GM21786 (cell line): ENCODE data around the gene PDZK1.
"Not testable (repeated sequence)": the region's sequence is repeated elsewhere in the genome, so short reads cannot be mapped to it uniquely, and the experiment has no call there.

Source experiments
- ATAC-seq: cut with Tn5 transposase; IDR thresholded peaks from one replicate; pipeline ENCODE4 v1.9.1; 2021; ENCODE audit not compliant: unreplicated experiment

Gene PDZK1

DNA sequence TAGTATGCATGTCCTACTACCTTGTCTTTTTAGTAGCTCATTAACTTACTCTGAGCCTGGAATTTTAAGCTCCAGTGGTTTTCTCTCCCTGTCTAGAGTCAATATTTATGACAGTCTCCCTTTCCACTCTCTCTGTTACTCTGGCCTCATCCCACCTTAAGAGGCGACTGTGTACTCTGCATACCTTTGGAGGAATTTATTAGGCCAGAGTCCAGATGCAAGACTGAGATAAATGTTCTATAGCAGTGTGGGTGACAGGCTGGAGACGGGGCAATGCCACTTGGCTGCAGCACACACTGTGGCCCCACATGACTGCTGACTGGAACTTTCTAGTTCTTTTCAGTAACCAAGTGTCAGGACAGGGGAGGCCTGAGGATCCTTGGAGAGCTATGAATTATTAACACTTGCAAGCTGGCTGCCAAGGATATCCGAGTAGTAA is 4.1 kb upstream of the PDZK1 start:
- no peak for ATAC-seq

DNA sequence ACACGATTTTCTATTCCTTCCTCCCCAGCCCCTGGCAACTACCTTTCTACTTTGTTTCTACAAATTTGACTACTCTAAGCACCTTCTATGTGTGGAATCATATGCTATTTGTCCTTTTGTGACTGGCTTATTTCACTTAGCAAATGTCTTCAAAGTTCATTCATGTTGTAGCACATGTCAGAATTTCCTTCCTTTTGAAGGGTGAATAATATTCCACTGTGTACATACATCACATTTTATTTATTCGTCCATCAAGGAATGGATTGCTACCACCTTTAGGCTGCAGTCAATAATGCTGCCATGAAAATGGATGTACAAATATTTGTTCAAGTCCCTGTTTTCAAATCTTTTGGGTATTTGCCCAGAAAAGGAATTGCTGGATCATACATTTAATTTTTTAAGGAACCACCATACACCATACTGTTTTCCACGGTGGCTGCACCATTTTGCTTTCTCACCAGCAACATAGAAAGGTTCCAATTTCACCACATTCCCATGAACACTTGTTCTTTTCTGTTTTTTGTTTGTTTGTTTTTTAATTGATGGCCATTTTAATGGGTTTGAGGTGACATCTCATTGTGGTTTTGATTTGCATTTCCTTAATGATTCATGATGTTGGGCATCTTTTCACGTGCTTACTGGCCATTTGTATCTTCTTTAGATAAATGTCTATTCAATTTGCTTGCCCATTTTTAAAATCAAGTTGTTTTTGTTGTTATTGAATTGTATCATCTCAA is 3.3 kb upstream of the PDZK1 start:
- no peak for ATAC-seq

DNA sequence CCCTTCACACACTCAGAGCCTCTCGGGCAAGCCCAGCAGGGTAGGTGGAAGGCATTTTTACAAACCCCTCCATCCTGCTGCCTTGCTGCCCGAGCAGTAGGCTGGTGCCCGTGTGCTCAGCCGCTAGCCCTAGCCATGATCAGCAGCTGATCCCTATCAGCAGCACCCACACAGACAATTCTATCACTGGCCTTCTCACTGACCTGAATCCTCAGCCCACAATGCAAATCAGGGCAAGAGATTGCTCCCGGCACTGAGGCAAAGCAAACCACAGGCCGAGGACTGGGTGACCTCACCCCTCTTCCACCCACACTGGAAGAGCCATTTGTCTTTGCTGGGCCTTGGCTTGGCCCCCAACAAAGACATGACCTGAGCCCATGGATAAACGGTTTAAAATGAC is 895 bp upstream of the PDZK1 start:
- ATAC-seq = no peak

DNA sequence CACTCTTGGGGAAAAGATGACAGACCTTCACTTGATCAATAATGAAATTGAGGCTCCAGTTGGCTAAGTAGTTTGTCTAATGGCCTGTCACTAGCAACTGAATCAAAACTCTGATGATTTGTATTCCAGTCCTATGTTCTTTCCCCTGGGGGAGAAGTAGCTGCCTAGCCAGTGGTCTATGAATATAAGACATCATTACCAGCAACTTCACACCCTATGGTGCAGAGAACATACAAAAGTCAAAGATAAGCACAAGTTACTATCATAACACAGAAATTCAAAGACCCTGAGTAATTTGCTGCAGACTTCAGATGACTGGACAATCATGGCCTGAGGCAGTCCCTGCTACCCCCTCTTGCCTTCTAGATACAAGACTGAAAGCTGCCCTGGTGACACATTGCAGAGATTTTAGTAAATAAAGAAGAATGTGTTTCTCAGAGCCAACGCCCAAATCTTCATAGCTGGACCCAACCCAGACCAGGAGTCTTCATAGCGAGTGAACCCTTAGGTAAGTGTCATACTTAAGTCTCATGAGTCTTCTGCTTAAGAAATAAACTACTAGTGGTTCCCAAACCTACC is 993 bp downstream of the PDZK1 start:
- ATAC-seq = no peak

DNA sequence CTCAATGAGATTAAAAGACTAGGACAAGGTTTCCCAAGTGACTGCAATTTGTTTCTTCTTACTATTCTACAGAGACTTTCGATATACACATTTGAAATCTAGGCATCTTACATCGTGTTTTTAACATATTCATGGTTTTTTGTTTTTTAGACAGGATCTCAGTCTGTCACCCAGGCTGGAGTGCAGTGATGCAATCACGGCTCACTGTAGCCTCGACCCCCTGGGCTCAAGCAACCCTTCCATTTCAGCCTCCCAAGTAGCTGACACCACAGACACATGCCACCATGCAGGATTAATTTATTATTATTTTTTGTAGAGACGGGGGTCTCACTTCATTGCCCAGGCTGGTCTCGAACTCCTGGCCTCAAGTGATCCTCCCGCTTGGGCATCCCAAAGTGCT is 1.5 kb downstream of the PDZK1 start:
- no peak for ATAC-seq

DNA sequence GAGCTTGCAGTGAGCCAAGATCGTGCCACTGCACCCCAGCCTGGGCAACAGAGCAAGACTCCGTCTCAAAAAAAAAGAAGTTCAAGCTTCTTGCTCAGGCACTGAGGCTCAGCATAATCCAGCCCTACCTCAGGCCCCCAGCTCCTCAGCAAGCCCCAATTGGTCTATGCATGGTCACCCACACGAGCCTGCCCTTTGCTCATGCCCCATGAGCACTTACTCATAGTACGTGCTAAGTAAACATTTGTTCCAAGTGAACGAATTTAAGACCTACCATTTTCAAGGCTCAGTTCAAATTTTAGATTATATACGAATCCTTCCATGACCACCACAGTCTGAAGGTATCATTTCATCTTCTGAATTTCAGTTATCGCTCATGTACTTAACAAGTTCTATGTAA is 4.3 kb downstream of the PDZK1 start:
- no peak for ATAC-seq

DNA sequence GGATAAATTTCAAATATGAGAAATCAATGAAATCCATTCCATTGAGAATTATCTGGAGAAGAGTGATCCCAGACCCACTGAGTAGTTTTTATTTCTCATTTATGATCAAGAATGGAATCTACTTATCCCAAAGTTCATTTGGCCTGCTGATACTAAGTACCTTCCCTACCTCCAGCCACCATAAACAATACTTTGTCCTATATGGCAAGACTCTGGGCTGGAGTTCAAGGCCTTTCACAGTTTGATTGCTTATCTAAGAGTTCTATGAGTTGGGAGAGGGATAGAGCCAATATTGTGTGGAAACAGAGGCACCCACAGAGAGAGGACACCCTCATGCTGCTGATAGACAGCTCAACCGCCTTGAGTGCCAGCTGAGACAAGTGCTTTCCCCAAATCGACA is 5.1 kb downstream of the PDZK1 start:
- ATAC-seq = no peak

DNA sequence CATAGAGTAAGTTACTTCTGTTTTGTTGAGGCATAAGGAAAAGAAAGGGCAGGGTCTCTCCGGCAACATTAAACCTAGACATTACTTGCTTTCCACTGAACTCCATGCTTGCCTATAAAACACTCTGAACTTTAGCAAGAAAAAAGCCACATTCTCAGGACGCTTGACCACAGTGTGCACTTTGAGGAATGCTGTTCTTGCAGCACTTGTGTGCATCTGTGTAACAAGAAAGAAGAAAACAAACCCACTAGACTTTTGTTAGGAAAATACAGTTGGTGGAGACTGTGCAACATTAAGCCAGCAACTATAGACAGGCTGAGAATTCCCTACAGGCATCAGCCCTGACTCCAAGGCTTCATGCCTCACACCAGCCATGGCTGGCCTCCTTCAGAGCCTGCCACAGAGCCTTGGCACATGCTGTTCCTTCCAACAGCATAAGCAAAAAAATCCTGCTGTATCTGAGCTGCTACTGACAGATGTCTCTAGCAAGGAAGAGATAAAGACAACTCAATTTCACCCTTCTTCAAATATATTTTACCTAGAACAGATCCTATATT is 5.8 kb downstream of the PDZK1 start:
- ATAC-seq = no peak

DNA sequence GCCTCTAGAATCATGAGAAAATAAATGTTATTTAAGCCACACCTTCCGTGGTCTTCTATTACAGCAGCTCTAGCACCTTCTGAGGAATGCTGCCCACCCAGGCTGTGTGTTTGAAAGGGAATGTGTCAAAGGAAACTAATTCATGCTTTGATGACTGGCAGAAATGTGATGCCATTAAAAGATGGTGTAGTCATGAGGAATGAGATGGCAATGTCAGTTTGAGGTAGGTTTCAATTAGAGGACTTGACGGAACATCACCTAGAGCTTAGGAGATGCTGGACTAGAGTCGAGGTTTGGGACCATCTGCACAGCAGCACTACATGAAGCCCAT is 10.6 kb downstream of the PDZK1 start:
- ATAC-seq = no peak

DNA sequence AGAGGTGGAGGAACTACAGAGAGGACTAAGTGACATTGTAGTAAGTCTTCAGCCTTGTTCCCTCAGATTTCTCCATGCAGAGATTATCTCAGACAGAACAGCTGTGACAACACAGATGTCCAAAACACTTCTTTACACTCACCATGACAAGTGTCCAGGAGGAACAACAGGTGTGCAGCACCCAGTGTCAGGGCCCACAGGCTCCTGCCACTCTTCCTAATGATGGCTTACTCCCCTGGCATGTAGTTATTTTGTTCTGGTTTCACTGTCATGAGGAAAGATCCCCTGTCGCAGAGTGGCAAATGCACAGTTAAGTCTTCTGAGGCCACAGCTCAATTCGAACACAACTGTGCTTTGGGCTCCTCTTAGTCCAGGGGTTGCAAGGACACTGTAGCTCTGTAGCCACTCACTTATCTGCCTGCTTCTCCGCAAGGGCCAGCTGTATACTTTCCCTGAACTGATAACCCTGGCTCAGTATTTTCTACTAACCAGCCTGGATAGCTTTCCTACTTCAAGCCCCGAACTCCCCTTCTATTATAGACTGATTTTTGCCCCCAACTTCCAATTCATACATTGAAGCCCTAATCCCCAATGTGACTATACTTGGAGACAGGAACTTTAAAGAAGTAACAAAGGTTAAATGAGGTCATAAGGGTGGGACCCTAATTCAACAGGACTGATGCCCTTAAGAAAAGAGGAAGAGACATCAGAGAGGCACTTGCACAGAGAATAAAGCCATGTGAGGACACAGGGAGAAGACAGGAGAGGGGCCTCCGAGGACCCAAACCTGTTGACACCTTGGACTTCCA is 11.1 kb downstream of the PDZK1 start:
- ATAC-seq = no peak

DNA sequence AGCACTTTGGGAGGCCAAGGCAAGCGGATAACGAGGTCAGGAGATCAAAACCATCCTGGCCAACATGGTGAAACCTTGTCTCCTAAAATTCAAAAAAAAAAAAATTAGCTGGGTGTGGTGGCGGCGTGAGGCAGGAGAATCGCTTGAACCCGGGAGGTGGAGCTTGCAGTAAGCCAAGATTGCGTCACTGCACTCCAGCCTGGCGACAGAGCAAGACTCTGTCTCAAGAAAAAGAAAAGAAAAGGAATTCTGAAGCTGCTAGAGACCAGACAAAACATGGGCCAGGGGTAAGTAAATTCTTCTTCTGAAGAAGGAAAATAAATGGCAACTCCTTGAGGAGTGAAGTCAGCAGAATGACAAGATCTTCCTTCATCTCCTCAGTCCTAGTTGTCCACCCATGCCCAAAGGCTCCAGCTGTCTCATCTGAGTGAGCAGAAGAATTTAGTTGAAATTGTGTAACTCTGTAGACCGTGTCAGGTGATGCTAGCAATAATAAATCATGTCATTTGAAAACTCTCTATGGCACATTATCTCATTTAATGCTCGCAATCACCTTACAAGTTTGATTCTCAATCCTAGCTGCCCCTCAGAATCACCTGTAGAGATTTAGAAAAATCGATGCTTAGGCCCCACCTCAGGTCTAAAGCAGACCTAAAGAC is 14.3 kb downstream of the PDZK1 start:
- no peak for ATAC-seq

DNA sequence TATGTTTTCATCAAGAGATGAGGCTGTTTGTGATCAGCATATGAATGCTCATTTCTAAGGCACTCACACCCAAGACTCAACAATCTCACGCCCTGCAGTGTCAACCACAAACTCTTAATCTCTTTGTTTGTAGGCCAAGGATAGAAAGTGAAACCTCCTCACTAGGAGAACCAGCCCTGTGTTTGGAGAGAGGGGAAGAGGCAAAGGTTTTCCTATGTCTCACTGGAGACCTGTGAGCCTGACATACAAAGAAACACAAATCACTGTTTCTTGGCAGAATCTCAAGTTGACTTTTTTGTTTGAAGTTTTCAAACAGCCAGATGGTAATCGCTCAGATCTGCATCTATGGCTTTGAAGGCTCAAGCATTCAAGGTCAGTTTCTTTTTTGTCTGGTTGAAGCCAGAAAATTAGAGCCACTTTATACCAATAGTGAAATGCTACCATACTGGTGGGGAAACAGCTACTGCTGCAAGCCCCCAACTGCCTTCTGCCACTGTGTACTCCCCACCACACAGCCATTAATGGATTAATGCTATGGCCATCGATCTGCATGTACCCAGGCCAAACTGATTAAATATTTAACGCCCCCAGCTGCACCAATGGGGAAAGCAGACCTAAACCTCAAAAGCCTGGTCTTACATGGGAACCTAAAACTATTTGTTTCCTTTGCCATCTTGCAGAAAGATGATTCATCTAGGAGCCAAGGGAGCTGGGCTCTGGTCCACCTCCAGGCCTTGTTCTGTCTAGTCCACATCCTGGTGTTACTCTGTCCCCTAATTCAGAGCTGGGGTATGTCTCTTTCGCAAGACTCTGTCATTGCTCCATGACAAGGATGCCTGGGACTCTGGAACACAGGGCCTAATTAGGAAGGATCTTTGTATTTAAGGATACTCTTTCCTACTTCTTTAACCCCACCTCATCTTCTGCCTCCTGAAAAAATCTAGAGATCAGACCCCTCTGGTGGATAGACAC is 16.3 kb downstream of the PDZK1 start:
- peak; percentile 86 for ATAC-seq

DNA sequence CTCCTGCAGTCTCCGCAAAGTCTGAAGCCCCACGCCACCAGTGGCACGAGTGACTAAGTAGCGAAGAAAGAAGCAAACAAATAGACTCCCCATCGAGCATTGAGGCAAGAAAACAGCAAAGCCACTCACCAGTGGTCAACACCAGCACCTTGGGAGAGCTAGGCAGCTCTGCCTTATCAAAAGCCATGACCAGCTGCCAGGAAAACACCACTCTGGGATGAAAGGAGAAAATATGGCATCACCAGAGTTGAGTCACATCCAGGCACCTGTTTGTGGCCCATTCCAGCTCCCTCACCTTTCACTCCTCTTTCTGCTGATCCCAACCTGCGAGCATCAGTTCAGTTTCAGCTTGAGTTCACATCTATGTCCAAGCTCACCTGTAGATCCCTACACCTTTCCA is 17.2 kb downstream of the PDZK1 start:
- ATAC-seq = no peak

DNA sequence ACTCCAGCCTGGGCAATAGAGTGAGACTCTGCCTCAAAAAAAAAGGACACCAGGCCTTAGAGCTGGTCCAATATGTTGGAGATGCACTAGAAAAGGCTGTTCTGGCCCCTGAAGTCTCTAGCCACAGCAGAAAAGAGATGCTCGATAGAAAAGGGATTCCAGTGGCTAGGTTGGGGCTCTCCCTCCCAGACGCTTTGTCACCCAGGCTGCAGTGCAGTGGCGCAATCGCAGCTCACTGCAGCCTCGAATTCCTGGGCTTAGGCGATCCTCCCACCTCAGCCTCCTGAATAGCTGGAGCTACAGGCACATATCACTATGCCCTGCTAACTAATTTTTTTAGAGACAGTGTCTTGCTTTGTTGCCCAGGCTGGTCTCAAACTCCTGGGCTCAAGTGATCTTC is 18.2 kb downstream of the PDZK1 start:
- ATAC-seq = no peak

DNA sequence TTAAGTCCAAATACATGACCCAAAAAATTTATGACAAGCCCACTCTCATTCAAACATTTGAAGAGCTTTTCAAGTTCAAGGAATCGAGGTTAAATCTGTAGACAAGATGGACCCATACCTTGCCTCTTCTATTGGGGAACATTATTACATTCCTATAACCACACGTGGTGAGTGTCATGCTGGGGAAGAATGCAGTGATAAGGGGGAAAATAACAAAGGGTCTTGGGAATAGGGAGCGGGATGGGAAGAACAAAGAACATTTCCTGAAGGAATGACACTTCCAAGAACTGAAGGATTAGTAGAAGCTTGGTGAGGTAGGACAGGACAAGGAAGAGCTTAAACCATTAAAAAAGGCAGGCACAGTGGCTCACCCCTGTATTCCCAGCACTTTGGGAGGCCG is 18.8 kb downstream of the PDZK1 start:
- ATAC-seq = no peak

DNA sequence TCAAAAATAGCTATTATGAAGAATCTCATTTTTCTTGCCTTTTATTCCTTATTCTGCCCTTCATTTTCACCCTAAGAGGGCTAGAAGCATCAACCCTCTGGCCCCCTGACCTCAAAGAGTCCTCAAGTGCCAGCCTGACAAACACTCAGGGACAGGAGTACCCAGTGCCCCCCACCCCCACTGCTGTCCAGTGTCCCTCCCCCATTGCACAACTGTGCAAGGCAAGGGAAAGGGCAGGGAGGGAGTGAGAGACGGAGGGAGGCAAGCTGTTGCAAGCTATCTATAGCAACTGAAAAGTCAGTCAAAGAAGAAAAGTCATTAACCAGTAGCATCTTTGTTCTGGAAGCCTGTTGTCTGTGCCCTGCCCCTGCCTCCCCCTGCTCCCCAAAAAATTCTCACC is 21.1 kb downstream of the PDZK1 start:
- not testable (repeated sequence) for ATAC-seq

DNA sequence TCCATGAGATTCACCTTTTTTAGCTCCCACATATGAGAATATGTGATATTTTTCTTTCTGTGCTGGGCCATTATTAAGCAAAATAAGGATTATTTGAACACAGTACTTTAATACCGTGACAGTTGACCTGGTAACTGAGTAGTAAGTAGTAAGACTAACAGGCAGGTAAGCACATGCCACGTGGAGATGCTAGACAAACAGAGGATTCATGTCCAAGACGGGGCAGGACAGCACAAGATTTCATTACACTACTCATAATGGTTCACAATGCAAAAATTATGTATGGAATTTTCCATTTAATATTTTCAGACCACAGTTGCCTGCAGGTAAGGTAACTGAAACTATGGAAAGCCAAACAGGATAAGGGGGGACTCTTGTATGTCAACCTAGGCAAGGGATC is 22.3 kb downstream of the PDZK1 start:
- not testable (repeated sequence) for ATAC-seq

DNA sequence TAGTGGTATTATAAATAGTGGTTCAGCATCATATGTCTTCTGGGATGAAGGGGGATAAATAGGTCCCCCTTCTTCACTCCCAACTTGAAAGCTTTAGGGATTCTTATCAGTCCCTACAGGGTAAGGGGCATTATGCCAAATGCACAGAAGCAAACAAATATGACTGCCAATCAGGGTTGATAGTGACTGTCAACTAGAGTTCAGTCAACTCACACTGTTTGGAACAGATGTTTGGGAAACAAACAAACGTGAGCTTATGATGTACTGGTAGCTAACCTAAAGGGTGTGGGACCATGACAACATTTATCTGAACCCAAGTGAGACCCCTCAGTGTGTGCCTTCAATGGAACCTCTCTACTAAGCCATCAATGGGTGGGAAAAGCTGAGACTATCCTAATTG is 34.0 kb downstream of the PDZK1 start:
- not testable (repeated sequence) for ATAC-seq

DNA sequence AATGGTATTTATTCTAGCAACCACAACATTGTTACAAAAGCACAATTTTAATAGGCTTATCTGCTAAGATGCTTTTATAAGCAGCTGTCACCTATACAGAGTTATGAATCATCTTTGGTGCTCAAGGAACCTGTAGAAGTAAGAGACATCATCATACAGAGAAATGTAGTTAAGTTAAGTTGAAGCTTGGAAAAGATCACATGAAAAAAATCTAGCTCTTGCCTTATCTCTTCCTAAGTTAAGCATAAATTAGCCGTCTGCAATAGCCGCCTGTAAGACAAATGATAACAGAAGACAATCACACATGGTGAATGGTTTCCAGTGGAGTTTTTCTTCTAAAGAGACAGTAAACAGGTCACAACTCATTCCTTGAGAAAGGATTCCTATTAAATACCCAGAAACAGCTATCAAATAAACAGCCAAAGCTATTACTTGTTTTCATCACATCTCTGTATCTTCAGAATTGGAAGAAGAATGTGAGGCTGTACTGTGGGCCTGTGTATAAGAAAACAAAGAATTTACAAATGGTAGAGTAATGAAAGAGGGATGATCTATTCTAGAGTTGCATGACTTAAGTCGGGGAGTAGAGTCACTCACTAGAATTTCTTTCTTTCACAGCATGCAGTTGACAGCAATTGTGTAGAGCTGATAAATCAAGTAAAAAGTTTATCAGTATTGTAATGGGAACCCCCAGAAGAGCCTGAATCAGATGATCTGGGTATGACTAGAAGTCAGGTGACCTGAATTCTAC is 36.0 kb downstream of the PDZK1 start:
- not testable (repeated sequence) for ATAC-seq

DNA sequence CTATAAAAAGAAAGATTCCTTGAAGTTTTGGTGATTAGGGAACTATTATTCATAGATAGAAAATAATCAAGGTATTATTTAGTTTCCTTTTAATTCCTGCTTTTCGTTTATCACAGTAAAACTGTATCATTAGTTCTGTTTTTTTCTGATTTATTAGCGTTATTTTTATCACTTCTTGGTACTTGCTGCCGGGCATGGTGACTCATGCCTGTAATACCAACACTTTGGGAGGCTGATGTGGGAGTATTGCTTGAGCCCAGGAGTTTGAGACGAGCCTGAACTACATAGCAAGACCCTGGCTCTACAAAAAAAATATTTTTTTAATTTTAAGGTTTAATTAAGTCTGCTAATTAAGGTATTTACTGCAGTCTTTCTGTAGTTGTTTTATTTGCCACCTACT is 42.2 kb downstream of the PDZK1 start:
- ATAC-seq = not testable (repeated sequence)
